Myocyte (in vitro differentiated cells): Measurements from ENCODE around the gene IFI27L2. TPM values are rescaled to one million over a fixed set of nuclear protein-coding genes. Genes with fewer than 3 reads are reported as not detected.
"Not testable (repeated sequence)": the region's sequence is repeated elsewhere in the genome, so short reads cannot be mapped to it uniquely, and the experiment has no call there.

Experiments
- DNase-seq: peaks from one replicate; pipeline ENCODE4 v3.0.0-alpha.2; 2012; ENCODE audit warnings: low read depth
- polyA plus RNA-seq: library from polyadenylated mRNA; unstranded; fragments of >200 nt; gene quantifications from one replicate; pipeline ENCODE4 v1.2.1, GENCODE V29; 2012; ENCODE audit warnings: missing spikeins
- total RNA-seq: library from RNA; depleted of rRNA; stranded (reverse); fragments of >200 nt; gene quantifications from 2 replicates; pipeline ENCODE4 v1.2.3, GENCODE V29; 2014

IFI27L2 gene, protein sequence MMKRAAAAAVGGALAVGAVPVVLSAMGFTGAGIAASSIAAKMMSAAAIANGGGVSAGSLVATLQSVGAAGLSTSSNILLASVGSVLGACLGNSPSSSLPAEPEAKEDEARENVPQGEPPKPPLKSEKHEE
- 34.8 and 42.6 TPM in 2 replicates for total RNA-seq
- polyA plus RNA-seq = 256 TPM

DNA sequence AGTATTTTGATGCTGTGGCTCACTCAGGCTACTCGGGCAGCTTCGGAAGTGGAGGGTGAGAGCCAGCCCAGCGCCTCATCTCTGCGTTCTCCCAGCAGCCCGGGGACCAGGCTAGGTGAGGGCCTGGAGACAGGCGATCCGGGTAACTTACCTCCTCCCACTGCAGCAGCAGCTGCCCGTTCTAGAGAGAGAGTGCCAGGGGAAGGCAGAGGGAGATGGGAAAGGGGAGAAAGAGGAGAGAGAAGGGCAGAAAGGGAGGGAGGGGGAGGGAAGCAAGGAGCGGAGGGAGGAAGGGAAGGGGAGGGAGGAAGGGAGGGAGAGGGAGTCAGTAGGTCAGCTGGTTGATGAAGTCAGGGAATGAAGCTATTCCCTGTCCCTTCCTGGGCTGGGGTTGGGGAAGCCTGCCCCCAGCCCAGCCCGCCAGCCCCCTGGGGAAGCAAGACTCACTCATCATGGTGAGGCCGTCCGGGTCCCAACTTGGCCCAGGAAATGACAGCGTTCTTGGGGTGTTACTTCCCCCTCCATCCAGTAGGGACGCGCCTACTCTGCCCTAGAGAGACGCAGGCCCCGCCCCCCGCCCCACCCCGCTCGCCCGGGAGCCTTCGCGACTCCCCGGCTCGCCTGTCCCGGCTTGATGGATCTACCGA, at the start of gene IFI27L2:
Gene IFI27L2, minus strand, starts transcription at position 494 of the 647 bp plus-strand sequence. Its CDS starts 40 bp downstream, at position 454.
- DNase-seq = peak; percentile 89

DNA sequence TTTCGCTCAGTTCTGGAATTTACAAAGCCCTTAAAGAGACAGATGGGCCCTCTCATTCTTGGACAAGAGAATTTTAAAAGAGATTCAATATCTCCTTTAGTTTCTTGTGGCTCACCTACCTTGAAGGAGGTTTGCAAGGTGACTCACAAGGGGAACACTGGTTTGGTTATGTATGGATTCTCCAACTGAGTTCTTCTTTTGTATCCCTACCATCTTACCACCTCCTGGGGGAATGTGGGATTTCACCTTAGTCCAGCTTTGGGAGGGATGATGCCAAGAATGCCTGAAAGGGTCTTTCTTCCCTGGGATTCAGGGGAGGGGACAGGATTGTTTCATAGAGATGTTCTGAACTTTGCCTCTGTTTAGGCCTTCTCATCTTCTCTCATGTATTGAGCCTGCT, 48.4 kb upstream of the IFI27L2 start:
- DNase-seq = no peak

DNA sequence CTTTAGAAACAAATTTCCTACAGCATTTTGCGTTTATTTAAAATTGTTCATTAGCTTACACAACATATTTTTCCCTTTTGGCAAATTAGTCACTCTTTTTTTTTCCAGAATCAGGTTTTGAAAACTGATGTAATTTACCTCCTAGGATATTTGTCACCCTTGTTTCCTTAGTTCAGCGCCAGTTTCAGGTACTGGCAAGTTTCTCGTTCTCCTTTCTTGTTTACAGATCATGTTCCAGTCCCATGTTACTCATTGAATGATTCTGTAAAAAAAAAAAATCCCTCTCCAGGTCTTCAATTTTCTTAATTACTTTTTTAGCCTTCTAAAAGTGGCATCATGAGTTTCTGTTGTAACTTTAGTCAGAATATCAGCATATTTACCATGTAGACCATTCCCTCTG, 47.4 kb upstream of the IFI27L2 start:
- DNase-seq = no peak

DNA sequence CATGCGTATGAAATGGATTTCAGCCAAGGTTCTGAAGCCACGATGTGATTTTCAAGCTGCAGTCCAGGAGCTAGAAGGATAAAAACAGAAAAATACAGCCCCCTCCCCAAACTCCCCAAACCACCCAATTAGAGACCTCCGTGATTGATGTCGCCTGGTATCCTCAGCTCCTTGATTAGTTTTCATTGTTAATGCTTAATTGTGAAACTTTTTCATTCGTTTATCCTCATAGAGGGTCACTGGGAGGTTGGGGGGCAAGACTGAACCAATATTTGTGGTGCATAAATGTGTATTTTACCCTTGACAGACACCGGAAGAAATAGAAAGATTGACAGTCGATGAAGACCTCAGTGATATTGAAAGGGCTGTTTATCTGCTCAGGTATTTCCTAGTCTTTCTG, 46.3 kb upstream of the IFI27L2 start:
- DNase-seq = no peak

DNA sequence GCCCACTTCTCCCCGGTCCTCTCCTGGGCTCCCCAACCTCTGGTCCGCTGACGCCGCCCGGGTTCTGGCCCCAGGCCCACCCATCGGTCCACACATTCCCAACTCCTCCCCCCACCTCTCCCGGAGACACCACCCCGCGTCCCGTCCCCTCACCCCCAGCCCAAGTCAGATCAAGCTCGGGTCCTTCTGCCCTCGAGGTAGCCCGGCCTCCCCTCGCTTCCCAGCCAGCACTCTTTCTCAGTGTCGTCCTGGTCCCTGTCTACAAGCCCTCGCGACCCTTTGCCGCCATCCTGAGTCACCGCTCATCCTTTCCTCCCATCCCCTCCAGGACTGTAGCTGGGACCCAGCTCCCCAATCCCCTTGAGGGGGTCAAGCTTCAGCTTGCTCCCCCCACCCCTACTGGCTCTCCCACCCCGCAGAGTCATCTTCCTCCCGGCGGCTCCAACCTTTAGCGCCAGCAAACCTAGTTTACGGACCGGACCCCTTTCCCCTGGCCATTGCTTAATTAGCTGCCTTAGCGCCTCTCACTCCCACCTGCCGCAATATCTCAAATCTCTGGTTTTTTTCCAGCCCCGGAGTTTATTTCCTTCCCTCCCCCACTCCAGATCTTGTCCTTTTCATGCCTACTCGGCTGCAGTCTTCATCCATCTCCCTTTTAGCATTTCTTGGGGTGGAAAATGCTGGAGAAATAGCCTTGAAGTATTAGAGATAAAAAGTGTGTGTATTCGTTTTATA, 45.8 kb upstream of the IFI27L2 start:
- DNase-seq = no peak

DNA sequence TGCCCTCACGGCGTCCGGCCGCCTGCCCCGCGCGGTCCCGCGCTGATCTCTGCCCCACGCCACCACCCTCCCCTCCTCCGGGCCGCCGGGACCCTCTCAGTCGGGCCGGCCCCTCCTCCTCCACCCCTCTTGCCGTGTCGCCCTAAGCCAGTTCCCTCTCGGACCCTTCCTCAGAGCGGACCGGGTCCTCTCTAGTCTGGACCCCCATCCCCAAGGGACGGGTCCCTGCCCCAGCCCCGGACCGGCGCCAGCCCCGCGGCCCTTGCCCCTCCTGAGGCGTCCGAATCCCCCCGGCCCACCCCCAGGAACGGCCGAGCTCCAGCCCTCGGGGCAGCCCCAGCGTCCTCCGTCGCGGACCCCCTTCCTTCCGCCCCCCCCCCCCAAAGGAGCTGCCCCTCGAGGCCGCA, 45.2 kb upstream of the IFI27L2 start:
- no peak for DNase-seq

DNA sequence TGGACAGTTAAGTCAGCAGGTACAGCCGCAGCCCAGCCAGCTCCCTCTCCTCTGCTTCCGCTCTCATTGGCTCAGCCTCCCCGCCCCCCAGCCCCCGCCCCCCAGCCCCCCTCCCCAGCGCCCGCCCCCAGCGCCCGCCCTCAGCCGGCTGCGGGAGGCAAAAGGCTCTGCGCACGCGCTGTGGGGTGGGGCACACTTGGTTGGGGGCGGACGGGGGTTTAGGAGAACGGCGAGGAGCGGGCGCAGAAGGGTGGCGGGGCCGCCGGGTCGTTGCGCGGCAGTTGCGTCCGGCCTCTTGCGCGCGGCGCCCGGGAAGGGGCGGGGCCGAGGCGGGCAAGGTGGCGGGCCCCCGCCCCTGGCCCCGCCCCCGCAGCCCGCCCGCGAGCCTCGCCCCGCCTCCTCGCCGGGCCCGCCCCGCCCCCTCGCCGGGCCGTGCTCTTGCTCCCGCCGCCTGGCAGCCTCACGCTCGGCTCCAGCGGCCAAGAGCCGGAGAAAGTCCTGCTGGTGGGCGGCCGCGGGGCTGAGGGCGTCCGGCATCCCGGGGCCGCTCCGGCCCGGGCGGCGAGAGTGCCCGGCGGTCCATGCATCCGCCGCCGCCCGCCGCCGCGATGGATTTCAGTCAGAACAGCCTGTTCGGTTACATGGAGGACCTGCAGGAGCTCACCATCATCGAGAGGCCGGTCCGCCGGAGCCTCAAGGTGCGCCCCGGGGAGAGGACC, 44.6 kb upstream of the IFI27L2 start, which contains the start of gene PPP4R4:
Gene PPP4R4, plus strand, starts transcription at position 438 of the 719 bp plus-strand sequence. Its CDS starts 144 bp downstream, at position 582.
- peak; percentile 78 for DNase-seq

DNA sequence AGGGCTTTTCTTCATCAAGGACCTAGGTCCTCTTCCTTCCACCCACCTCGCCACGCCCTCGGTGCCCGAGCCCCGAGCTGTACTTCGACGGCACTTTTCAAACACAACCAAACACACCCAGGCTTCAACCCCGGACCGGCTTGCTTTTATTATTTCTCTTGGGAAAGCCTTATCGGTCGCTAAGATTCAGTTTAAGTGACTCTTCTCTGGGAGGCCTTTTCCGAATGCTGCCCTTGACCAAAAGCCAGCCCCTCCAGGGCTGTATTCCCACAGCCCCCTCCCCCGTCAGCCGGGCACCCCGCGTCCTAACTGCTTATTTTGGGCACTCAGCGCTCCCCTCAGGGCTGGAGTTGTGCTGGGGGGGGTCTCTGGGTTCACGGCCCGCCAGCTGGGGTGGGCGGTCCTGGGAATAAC, 44.1 kb upstream of the IFI27L2 start:
- no peak for DNase-seq

DNA sequence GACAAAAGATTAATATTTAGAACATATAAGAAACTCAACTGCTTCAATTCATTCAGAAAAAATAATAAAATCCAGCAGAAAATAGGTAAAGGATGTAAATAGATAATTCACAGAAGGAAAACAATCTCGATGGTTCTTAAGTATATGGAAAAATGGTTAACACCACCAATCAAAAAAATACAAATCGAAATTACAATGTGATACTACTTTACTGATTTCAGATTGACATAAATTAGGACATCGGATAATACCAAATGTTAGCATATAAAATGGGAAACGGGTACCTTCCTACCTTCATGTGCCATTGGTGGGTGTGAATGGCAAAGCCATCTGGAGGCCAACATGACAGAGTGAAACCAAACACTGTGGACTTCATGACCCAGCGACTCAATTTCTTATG, 43.1 kb upstream of the IFI27L2 start:
- DNase-seq = no peak

DNA sequence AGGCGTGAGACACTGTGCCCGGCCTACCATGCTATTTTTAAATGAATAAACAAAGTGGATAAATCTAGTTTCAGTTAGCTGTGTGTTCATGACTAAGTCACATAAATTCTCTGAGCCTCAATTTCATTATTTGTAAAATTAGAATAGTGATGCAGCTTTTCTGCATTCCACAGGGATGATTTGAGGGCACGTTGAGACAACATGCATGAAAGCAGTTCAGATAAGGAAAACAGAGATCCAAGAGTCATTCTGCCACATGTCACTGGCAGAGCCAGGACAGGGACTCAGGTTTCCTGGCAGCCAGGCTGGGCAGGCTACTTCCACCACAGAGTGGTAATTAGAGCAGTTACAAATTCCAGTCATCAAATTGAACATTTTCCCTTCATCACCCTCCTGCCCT, 41.8 kb upstream of the IFI27L2 start:
- DNase-seq = peak; percentile 80

DNA sequence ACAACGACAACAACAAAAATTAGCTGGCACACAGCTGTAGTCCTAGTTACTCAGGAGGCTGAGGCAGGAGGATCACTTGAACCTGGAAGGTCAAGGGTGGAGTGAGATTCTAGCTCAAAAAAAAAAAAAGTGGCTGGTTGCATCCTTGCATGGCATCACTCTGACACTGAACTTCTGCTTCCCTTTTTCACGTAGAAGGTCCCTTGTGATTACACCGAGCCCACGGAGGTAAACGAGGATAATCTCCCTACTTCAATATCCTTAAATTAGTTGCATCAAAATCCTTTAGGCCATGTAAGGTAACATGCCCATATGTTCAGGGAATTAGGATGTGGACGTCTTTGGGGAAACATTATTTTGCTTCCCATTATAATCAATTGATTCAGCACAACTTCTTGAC, 40.7 kb upstream of the IFI27L2 start:
- no peak for DNase-seq

DNA sequence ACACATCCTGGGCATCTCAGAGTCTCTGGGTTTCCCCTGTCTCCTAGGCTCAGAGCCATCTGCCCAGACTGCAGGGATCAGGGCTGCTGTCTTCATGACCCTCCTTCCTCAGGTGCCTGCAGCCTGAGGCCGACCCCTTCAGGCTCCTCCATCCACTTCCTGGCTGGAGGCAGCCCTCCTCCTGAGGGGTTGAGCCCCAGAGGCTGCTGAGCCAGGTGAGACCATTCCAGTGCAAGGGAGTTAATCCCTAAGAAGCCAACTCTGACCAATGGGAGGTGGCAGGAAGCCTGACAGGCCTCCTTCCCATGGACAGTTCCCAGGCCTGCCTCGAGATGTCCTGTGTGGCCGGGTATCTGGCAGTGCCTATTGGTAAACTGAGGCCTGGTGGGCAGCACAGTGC, 36.3 kb upstream of the IFI27L2 start:
- no peak for DNase-seq

DNA sequence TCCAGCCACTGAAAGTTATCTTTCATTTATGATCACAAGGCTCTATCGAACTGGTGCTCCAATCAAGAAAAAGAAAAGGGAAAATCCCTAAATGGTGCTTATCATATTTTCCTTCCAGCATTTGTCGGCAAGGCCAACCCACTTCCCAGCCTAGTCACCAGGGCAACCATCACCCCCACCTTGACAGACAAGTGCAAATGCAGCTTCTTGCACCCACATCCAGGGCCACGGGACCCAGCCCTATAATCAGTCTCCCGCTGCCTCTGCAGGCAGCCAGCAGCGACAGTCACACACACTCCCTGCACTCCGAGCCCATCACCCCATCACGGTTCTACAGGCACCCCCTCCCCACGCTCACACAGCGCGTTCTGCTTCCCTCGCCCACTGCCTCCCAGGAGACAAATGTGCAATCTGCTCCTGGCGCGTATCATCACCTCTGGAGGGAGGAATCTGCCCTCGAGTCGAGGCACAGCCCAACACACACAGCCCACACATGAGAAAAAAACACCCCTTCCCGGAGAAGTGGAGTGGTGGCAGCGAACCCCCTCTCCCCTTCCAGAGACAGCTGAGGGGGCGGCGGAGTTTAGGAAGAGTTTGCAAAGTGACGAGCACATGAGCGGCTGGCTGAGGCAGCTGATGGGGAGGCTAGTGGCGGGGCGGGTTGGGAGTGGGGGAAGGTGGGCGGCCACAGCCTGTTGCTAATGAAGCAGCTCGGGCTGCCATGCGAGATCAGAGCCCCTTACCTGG, 35.5 kb upstream of the IFI27L2 start:
- peak; percentile 52 for DNase-seq

DNA sequence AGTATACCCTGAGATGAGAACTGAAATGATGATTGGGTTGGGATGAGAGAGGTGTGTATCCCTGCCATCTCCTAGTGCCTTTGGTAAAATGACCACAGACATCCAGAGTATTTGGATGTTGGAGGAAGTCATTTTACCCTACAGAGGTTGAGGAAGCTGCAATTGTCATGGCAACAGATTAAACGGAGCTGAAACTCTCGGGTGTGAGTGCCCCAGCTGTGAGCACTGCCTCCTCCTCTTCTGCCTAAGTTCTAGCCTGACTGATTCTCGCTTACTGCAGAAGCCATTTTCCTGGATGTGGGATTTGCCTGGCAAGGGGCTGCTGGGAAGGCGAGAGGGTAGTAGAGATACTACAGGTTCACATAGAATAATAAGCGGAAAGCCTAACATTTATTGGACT, 34.4 kb upstream of the IFI27L2 start:
- DNase-seq = no peak

DNA sequence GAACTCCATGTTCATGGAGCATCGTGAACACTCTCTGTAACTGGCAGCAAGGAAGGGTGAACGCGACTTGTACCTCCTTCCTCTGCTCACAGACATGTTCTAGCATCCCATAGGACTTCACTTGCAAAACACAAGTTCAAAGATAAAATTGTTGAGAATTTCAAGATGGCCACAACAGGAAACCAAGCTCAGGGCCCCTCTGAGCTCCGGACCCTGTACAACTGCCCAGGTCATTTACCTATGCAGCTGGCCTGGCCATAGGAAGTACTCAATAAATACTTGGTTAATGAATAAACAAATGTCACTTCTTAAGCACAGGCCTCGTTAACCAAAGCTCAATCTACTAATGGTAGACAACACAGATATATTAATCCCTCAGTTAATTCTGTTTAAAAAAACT, 33.1 kb upstream of the IFI27L2 start:
- DNase-seq = no peak

DNA sequence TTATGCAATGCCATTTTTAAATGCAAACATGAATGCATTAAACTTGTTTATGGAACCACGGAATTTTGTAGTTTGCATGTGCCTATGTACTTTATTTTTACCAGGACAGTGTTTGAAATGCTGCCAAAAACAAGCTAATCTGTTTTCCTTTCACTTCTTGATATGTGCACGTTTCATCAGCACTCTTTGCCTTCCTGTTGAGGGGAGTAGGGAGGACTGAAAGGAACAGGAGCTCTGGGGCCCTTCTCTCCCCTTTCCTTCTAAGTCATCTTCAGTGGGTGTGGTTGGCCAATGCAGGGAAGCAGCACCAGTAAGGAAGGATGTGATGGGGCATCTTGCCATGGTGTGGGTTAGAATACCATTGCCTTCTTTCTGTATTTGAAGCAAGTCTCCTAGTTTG, 32.6 kb upstream of the IFI27L2 start:
- DNase-seq = no peak

DNA sequence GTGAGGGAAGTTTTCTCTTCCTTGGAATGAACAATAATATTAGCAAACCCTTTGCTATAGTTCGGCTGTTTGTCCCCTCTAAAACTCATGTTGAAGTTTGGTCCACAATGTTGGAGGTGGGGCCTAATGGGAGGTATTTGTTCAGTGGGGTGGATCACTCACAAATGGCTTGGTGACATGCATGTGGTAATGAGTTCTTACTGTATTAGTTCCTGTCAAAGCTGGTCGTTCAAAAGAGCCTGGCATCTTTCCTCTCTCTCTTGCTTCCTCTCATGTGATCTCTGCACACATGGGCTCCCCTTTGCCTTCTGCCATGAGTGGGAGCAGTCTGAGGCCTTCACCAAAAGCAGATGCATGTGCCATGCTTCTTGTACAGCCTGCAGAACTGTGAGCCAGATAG, 31.7 kb upstream of the IFI27L2 start:
- no peak for DNase-seq

DNA sequence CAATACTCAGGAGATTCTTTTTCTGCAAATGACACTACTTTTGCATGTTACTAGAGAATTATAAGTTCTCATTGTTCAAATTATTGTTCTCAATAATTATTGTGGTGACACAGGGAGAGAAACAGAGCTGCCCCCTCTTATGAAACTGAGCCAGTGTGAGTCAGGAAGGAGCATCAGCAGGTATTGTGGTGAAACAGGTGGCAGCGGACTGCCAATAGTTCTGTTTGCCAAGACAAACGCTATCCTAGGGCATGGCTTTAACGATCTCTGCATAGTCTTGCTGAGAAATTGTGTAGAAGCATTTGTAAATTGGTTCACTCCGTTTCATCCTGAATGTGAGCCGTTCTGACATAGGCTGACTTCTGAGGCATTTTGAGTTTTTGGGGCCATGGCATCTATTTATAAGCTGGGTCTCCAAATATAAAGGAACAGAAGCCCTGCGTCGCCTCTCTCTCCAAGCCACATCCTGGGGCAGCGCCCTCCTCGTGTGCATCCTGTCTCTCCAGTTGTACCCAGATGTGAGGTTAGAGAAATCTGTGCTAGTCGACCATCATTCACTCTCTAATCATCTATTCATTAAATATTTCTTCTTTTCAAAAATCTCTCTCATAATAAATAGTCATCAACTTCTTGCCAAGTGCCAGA, 29.0 kb upstream of the IFI27L2 start:
- no peak for DNase-seq

DNA sequence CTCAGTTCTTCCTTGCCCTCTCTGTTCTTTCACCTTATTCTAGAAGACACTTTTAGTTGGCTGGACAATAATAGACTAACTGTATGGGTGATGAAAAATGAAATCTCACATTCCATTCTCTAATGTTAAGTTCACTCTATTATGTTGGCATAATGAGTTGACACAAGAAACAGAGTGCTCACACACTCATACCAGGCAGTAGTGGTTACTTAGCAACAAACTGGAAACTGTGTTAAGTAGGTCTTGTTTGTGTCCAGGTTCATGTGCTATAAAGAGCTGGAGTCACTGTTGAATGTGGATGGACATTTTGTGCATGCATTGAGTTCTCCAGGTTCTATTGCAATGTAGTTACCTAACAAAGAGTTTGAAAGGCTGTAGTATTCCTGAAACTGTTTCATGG, 27.8 kb upstream of the IFI27L2 start:
- no peak for DNase-seq

DNA sequence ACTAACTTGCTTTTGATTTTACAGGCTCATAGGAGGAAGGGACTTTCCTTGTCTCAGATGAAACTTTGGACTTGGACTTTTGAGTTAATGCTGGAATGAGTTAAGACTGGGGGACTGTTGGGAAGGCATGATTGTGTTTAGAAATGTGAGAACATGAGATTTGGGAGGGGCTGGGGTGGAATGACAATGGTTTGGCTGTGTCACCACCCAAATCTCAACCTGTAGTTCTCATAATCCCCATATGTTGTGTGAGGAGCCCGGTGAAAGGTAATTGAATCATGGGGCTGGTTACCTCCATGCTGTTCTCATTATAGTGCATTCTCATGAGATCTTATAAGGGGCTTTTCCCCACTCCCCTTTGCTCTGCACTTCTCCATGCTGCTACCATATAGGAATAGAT, 26.7 kb upstream of the IFI27L2 start:
- DNase-seq = not testable (repeated sequence)
